ENCODE results near the gene ZNF652.
"Not testable (repeated sequence)": the region's sequence is repeated elsewhere in the genome, so short reads cannot be mapped to it uniquely, and the experiment has no call there.

Gene ZNF652

GRCh38 chr17:49384951-49385350 is 22.9 kb upstream of the ZNF652 start:
- DNase-seq = no peak

GRCh38 chr17:49383060-49383459 is 21.0 kb upstream of the ZNF652 start:
- DNase-seq = no peak

- DNase-seq = peak in 1 of 2 experiments; percentile 24
Measured at GRCh38 chr17:49382556-49382955, 20.5 kb upstream of the ZNF652 start.

- peak in 1 of 2 experiments; percentile 17 for DNase-seq
Measured at GRCh38 chr17:49381793-49382192, 19.7 kb upstream of the ZNF652 start.

- DNase-seq = no peak
Measured at GRCh38 chr17:49381033-49381432, 19.0 kb upstream of the ZNF652 start.

GRCh38 chr17:49379926-49380325 is 17.9 kb upstream of the ZNF652 start:
- DNase-seq = no peak

- no peak for DNase-seq
Measured at GRCh38 chr17:49378311-49378710, 16.3 kb upstream of the ZNF652 start.

GRCh38 chr17:49375544-49375943 is 13.5 kb upstream of the ZNF652 start:
- no peak for DNase-seq

- no peak for DNase-seq
Measured at GRCh38 chr17:49373115-49373514, 11.1 kb upstream of the ZNF652 start.

- DNase-seq = no peak
Measured at GRCh38 chr17:49372425-49372824, 10.4 kb upstream of the ZNF652 start.

GRCh38 chr17:49370971-49371834 is 9.2 kb upstream of the ZNF652 start:
- no peak for DNase-seq

GRCh38 chr17:49369760-49370159 is 7.7 kb upstream of the ZNF652 start:
- no peak for DNase-seq

- no peak for DNase-seq
Measured at GRCh38 chr17:49369089-49369488, 7.0 kb upstream of the ZNF652 start.

- DNase-seq = peak in 1 of 2 experiments; percentile 25
Measured at GRCh38 chr17:49365667-49366066, 3.6 kb upstream of the ZNF652 start.

GRCh38 chr17:49365126-49365525 is 3.1 kb upstream of the ZNF652 start:
- not testable (repeated sequence) for DNase-seq

GRCh38 chr17:49364119-49364518 is 2.1 kb upstream of the ZNF652 start:
- no peak for DNase-seq

GRCh38 chr17:49363251-49363650 is 1.2 kb upstream of the ZNF652 start:
- DNase-seq = no peak

- no peak for DNase-seq
Measured at GRCh38 chr17:49362723-49363117, 670 bp upstream of the ZNF652 start.

GRCh38 chr17:49361129-49361901 is 735 bp downstream of the ZNF652 start:
- peak in 1 of 2 experiments; percentile 3 for DNase-seq

- DNase-seq = no peak
Measured at GRCh38 chr17:49360796-49361128, 1.3 kb downstream of the ZNF652 start.

GRCh38 chr17:49359990-49360795 is 1.9 kb downstream of the ZNF652 start:
- DNase-seq = no peak

- no peak for DNase-seq
Measured at GRCh38 chr17:49358641-49359247, 3.3 kb downstream of the ZNF652 start.

GRCh38 chr17:49357516-49357915 is 4.5 kb downstream of the ZNF652 start:
- no peak for DNase-seq
